ENCODE measurements around the gene RFX8.

Gene RFX8

DNA sequence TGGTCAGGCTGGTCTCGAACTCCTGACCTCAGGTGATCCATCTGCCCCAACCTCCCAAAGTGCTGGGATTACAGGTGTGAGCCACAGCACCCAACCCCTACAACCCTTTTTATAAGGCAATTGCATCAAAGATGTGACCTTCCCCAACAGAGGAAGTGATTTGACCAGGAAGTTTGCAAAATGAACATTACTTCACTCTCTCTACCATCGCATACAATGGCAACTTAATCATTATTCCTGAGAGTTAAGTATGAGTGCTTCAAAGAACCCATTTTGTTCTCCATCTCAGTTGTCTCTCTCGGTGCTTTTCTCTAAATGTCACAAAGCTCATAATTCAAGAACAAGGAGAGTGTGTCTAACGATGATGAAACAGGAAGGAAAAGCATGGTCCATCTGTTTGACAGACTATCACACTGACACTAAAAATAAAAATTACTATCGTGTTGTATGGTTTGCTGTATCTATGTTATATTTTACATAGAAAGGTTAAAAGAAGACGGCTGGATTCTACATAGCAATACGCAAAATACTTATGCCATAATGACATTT lies 69.5 kb downstream of the RFX8 start:
- no peaks in the 10 kb centered on the region for H3K79me2 ChIP-seq (ENCODE audit: insufficient read depth, low read length)
- H3K4me3 ChIP-seq (ENCODE audit: low read length, poor library complexity, severe bottlenecking) = no peak overlapping the region
- no peak overlapping the region for H3K4me2 ChIP-seq (ENCODE audit: low read depth, low read length, poor library complexity, severe bottlenecking)
- H3K9me2 ChIP-seq (replicated peaks; ENCODE audit: low read depth, low read length) = no peaks in the 10 kb centered on the region
- TF ChIP-seq EZH2phosphoT487 (IDR thresholded peaks at IDR 0.05; ENCODE audit: borderline replicate concordance) = no peak
- TF ChIP-seq, protein P1, sequence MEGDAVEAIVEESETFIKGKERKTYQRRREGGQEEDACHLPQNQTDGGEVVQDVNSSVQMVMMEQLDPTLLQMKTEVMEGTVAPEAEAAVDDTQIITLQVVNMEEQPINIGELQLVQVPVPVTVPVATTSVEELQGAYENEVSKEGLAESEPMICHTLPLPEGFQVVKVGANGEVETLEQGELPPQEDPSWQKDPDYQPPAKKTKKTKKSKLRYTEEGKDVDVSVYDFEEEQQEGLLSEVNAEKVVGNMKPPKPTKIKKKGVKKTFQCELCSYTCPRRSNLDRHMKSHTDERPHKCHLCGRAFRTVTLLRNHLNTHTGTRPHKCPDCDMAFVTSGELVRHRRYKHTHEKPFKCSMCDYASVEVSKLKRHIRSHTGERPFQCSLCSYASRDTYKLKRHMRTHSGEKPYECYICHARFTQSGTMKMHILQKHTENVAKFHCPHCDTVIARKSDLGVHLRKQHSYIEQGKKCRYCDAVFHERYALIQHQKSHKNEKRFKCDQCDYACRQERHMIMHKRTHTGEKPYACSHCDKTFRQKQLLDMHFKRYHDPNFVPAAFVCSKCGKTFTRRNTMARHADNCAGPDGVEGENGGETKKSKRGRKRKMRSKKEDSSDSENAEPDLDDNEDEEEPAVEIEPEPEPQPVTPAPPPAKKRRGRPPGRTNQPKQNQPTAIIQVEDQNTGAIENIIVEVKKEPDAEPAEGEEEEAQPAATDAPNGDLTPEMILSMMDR (conservative IDR thresholded peaks at IDR 0.05; ENCODE audit: low read length) = no peak
- peaks cover 20% of the 10 kb centered on the region for H3K4me1 ChIP-seq (ENCODE audit: insufficient read depth, low read length, poor library complexity, severe bottlenecking)
- no peaks in the 10 kb centered on the region for H3F3A ChIP-seq (ENCODE audit: low read depth)
- no peak overlapping the region for H2AFZ ChIP-seq (ENCODE audit: low read length)
- H3K9me3 ChIP-seq (ENCODE audit: insufficient read depth, low read depth, low read length) = no peaks in the 10 kb centered on the region
- no peak overlapping the region for H3K9ac ChIP-seq (ENCODE audit: low read depth, low read length, poor library complexity, severe bottlenecking)
- no peaks in the 10 kb centered on the region for H3K36me3 ChIP-seq (ENCODE audit: insufficient read depth, low read length)
- H3K27me3 ChIP-seq (ENCODE audit: insufficient read depth, low read length, poor library complexity, severe bottlenecking) = no peaks in the 10 kb centered on the region
- no peaks in the 10 kb centered on the region for H4K20me1 ChIP-seq (ENCODE audit: insufficient read depth, low read length, poor library complexity, severe bottlenecking)

DNA sequence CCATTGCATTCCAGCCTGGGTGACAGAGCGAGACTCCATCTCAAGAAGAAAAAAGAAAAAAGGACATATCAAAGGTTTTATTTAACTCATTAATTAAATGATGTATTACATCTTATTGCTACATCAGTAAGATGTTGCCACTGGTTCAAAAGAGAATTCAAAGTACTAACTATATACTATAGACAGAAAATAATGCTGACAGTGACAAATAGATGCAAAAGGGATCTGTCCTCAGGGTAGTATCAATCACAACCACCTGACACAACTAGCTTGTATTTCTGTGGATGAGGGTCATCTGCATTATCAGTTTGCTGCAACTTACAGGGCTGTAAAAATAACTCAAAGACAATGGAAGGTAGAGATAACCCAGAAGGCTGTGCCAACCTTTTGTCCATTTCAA lies 71.2 kb downstream of the RFX8 start:
- H3K4me3 ChIP-seq (ENCODE audit: low read length, poor library complexity, severe bottlenecking) = no peak overlapping the region
- H3K9ac ChIP-seq (ENCODE audit: low read depth, low read length, poor library complexity, severe bottlenecking) = no peak overlapping the region
- H4K20me1 ChIP-seq (ENCODE audit: insufficient read depth, low read length, poor library complexity, severe bottlenecking) = no peaks in the 10 kb centered on the region
- H3K4me1 ChIP-seq (ENCODE audit: insufficient read depth, low read length, poor library complexity, severe bottlenecking) = peaks cover 32% of the 10 kb centered on the region
- no peaks in the 10 kb centered on the region for H3K9me2 ChIP-seq (replicated peaks; ENCODE audit: low read depth, low read length)
- no peaks in the 10 kb centered on the region for H3F3A ChIP-seq (ENCODE audit: low read depth)
- no peak overlapping the region for H3K4me2 ChIP-seq (ENCODE audit: low read depth, low read length, poor library complexity, severe bottlenecking)
- H2AFZ ChIP-seq (ENCODE audit: low read length) = no peak overlapping the region
- H3K79me2 ChIP-seq (ENCODE audit: insufficient read depth, low read length) = no peaks in the 10 kb centered on the region
- H3K9me3 ChIP-seq (ENCODE audit: insufficient read depth, low read depth, low read length) = no peaks in the 10 kb centered on the region
- TF ChIP-seq EZH2phosphoT487 (IDR thresholded peaks at IDR 0.05; ENCODE audit: borderline replicate concordance) = no peak
- TF ChIP-seq, protein P1 (conservative IDR thresholded peaks at IDR 0.05; ENCODE audit: low read length) = no peak
- H3K36me3 ChIP-seq (ENCODE audit: insufficient read depth, low read length) = no peaks in the 10 kb centered on the region
- H3K27me3 ChIP-seq (ENCODE audit: insufficient read depth, low read length, poor library complexity, severe bottlenecking) = no peaks in the 10 kb centered on the region

DNA sequence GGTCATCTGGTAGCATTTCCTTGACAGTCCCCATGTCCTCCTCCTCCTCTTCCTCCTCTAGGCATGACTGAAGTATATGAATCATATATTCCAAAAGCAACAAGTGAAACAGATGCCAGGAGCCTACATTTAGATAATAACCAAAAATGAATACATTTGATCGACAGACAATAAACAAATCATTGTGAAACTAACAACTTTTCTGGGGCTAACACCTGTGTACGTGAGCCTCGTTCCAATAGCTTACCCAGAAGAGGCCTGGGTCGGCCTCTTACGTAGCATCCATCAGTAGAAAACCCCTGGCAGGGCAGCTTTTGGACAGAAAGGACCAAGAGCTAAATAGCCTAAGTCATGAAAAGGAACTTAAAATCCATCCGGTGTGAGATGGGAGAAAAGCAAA lies 72.3 kb downstream of the RFX8 start:
- H3K4me2 ChIP-seq (ENCODE audit: low read depth, low read length, poor library complexity, severe bottlenecking) = no peak overlapping the region
- no peaks in the 10 kb centered on the region for H3F3A ChIP-seq (ENCODE audit: low read depth)
- H3K9me2 ChIP-seq (replicated peaks; ENCODE audit: low read depth, low read length) = no peaks in the 10 kb centered on the region
- peaks cover 32% of the 10 kb centered on the region for H3K4me1 ChIP-seq (ENCODE audit: insufficient read depth, low read length, poor library complexity, severe bottlenecking)
- H3K4me3 ChIP-seq (ENCODE audit: low read length, poor library complexity, severe bottlenecking) = no peak overlapping the region
- no peaks in the 10 kb centered on the region for H4K20me1 ChIP-seq (ENCODE audit: insufficient read depth, low read length, poor library complexity, severe bottlenecking)
- no peak overlapping the region for H3K9ac ChIP-seq (ENCODE audit: low read depth, low read length, poor library complexity, severe bottlenecking)
- no peak for TF ChIP-seq EZH2phosphoT487 (IDR thresholded peaks at IDR 0.05; ENCODE audit: borderline replicate concordance)
- TF ChIP-seq, protein P1 (conservative IDR thresholded peaks at IDR 0.05; ENCODE audit: low read length) = no peak
- no peaks in the 10 kb centered on the region for H3K79me2 ChIP-seq (ENCODE audit: insufficient read depth, low read length)
- H3K9me3 ChIP-seq (ENCODE audit: insufficient read depth, low read depth, low read length) = no peaks in the 10 kb centered on the region
- H2AFZ ChIP-seq (ENCODE audit: low read length) = no peak overlapping the region
- H3K27me3 ChIP-seq (ENCODE audit: insufficient read depth, low read length, poor library complexity, severe bottlenecking) = no peaks in the 10 kb centered on the region
- no peaks in the 10 kb centered on the region for H3K36me3 ChIP-seq (ENCODE audit: insufficient read depth, low read length)
